Muscle of back (tissue), 11 donors: ENCODE measurements around the gene ING5. TPM values are rescaled to one million over a fixed set of nuclear protein-coding genes. Genes with fewer than 3 reads are reported as not detected.

Experiments used
- DNase-seq, 3 donors: peaks; one replicate each; pipeline versions ENCODE4 v3.0.0 to v3.0.0-alpha.2; 2013
- polyA plus RNA-seq, 10 donors: library from polyadenylated mRNA; unstranded; fragments of 120-200 nt; gene quantifications; one replicate each; pipeline ENCODE4 v1.2.1, GENCODE V29; 2013; ENCODE audit not compliant: insufficient read length in 10 of 10

The ING5 gene
- polyA plus RNA-seq, 10 donors, result 15.9 to 31.1 (median 21.5) TPM

DNA sequence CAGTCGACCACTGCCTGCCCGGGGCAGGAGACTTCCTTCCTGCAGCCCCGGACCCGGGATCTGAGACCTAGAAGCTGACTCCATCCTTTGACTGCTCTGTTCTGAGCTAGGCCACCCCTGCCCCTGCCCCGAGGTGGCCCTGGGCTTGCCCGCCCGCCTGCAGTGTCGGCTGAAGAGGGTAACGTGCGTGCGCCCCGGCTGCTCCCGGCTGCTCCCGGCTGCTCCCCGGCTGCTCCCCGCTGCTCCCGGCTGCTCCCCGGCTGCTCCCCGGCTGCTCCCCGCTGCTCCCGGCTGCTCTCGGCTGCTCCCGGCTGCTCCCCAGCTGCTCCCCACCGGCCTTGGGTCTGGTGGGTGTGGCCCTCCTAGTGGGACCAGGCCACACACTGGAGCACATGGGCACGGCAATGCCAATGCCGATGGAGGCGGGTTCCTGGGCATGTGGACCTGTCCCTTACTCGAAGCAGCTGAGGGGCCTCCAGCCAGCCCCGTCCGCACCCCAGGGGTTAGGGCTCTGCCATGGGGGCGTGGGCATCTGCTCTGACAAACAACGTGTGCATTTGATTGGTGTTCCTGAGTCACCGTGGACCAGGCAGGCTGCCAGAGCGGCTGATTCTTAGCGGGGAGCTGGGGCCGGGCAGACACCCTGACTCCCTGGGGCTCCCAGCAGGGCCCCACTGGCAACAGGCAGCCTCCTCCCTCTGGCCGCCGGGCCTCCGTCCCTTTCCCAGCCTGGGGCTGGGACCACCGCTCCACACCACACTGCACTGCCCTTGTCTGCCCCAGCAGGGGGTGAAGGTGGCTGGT lies 72.8 kb downstream of the ING5 start:
- DNase-seq, result peak in 1 of 3 donors; percentile 31

DNA sequence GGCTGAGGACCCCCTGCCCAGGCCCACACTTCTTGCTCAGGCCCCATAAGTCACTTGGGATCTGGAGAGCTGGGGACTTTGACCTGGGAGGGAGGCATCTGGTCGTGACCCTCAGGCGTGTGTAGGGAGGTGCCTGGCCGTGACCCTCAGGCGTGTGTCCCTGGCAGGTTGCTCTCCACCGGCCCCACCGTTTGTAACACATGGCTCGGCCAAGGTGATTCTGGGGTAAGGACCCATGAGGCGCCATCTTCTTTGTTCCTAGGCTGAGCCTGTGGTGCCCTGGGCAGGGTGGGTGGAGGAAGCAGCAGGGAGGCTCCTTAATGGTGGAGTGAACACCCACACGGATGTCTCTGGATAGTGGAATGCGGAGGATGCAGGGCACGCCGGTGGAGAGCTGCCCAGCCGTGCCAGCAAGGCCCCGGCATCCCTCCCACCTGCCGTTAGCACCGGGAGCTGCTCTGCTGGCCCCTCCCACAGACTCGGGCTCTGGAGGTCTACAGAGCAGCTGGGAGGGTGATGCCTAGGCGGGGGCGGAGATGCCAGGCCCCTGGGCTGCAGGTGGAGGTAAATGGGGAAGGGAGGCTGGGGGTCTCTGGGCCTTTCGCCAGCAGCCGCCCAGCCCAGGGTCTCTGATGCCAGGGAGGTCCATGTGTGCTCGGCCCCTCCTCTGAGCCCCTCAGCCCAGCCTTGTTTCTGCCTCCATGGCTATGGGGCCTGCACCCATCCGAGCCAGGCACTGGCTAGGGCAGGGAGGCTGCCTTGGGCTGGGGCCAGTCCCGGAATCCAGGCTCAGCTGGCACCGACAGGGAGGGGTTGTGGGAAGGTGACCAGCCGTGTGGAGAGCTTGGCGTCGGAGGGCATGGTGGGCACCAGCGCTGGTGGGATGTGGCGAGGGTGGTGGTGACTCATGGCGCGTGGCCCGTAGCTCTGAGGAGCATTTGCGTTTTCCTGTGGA lies 73.7 kb downstream of the ING5 start:
- no peak for DNase-seq

DNA sequence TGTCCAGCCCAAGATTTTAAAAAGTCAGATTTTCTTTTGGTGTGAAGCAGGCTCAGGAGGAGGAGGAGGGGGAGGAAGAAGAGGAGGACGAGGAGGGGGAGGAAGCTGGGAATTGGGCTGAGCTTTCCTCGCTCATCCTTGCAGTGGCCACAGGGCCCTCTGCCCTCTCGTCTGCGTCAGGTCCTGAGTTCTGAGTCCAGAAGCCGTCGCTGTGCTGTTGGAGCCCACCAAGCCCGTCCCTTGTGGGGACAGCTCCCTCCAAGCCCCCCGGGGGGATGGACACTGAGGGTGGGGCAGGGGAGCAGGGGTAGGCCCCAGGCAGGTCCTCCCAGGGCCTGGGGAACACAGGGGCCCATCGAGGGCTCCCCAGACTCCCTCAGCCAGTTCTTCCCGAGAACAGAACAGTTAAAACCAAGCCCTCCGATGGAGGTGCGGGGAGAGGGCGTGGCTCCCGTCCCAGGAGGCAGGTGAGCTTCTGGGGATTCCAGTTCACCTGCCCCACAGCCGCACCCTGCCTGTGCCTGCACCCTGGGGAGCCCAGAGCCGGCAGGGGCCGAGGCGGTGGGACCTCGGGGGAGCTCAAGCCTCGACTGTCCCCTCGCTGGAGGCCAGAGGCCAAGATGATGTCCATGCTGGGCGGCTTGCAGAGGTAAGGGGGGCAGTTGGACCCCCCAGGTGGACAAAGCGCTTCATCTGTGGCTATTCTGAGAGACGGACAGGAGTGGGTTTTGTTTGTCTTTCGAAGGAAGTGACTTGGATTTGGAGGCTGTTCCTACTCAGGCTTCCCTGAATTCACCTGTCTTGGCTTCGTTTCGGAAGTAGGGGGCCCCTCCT lies 74.7 kb downstream of the ING5 start, which contains the start of gene GAL3ST2:
GAL3ST2 (plus strand) TSS at position 487 of the 834 bp plus-strand sequence; CDS start at position 621, 134 bp downstream.
- no peak for DNase-seq

DNA sequence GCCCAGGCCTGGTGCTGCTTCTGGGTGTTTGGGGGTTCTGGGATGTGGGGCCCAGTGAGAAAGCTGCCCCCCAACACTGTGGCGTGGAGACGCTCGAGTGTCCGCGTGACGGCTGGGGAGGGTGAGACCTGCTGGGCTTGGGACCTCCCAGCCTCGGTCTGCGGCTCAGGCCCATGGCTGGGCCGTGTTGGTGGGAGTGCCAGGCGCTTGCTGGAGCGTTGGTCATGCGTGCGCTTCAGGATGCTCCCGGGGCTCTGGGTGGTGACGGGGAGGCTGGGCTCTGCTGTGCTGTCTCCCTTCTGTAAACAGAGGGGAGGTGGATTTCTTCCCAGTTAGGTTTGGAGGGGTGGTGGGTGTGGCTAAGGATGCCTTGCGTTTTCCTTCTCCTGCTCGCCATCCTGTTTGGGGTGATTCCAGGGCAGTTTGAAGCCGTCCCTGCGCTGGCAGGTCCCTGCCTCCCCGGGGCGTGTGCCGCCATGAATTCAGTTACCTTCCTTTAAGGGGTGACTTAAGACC lies 75.4 kb downstream of the ING5 start:
- DNase-seq, result no peak

DNA sequence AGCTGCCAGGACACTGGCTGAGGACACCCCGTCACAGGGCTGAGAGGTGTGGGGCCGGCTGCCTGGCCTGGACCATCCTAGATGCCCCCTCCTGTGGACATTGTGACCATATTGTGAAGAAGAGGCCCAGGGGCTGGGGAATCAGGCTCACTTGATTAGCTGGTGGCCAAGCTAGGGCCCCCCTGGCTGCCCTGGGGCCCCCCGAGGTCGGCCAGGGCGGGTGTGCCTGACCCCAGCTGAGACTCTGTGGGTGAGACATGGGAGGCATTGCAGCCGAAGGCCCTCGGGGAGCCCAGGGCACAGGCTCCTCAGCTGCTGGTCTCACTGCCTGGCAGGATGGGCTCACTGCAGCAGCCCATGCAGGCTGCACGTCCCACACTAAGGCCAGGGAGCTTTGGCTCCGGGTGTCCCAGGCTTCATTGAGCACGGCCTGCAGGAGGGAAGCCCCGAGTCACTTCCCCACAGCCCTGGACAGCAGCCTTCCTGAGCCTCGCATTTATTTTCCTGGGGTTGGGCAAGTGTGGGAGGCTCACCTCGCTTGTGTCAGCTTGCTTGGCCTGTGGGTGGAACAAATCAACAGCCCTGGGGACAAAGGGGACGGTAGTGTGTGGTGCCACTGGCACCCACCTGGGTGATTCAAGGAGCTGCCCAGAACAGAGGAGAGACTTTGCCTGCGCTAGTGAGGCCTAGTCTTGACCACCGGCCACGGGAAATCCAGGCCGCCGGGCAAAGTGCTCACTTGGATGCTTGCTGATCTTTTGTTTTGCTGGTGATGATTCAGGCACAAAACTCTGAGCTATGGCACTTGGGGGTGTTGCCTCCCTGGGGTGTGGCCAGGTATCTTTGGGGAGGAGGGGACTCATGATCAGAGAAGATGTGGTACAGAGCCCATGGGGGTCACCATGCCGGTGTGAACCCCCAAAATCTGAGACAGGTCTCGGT lies 76.1 kb downstream of the ING5 start:
- DNase-seq, result no peak

Other genes with a start within 250 kb of the ING5 start
- gene STK25, start 193.5 kb upstream of the ING5 start, polyA plus RNA-seq, result 100 to 1,000 TPM; 242 to 298 (median 267) TPM
- gene BOK, start 143.3 kb upstream of the ING5 start, polyA plus RNA-seq, result 10 to 100 TPM; 41.3 to 61.7 (median 52.5) TPM
- gene THAP4, start 64.9 kb upstream of the ING5 start, polyA plus RNA-seq, result 10 to 100 TPM; 36.7 to 43.5 (median 39.1) TPM
- gene ATG4B, start 64.3 kb upstream of the ING5 start, polyA plus RNA-seq, result 10 to 100 TPM; 41.8 to 67.7 (median 51.1) TPM
- 10 to 100 TPM; 21.9 to 33.4 (median 24.0) TPM for gene DTYMK, start 15.2 kb upstream of the ING5 start, polyA plus RNA-seq
- 10 to 100 TPM; 15.2 to 32.4 (median 18.1) TPM for gene D2HGDH, start 32.6 kb downstream of the ING5 start, polyA plus RNA-seq
- gene GAL3ST2, start 74.8 kb downstream of the ING5 start, polyA plus RNA-seq, result under 1 TPM in 3 of 10 donors, not detected in 7; 0.15 to 0.26 (median 0.17) TPM
- gene NEU4, start 107.2 kb downstream of the ING5 start, polyA plus RNA-seq, result 1 to 10 TPM; 3.0 to 8.5 (median 4.5) TPM
- under 1 TPM in 8 of 10 donors, not detected in 2; 0.08 to 0.70 (median 0.15) TPM for gene PDCD1, start 156.9 kb downstream of the ING5 start, polyA plus RNA-seq
- under 1 TPM in 3 of 10 donors, not detected in 7; 0.05 to 0.12 (median 0.07) TPM for gene RTP5, start 167.7 kb downstream of the ING5 start, polyA plus RNA-seq